GM12878 (cell line): ENCODE measurements around the gene ALDOB.

ENCODE experiments used
- CHD2 ChIP-seq: IDR thresholded peaks from 2 replicates; pipeline ENCODE4 v1.6.1; 2011; ENCODE audit warnings: low read depth, low read length, improper control_type of control experiment, borderline replicate concordance
- CREB1 ChIP-seq: IDR thresholded peaks from 2 replicates; pipeline ENCODE4 v1.6.1; 2012; ENCODE audit warnings: low read depth, mild to moderate bottlenecking, inconsistent platforms
- ETV6 ChIP-seq, 2 experiments: fragments of 450-650 bp in 1 of 2; IDR thresholded peaks in 1 of 2; conservative IDR thresholded peaks in 1 of 2; 2 replicates each; pipeline ENCODE4 v1.6.1; 2014; ENCODE audit warnings: antibody characterized with exemption in 1 of 2, borderline replicate concordance in 1 of 2, low read depth in 1 of 2, mild to moderate bottlenecking in 1 of 2, moderate library complexity in 1 of 2
- FOXM1 ChIP-seq: IDR thresholded peaks from 2 replicates; pipeline ENCODE4 v1.6.1; 2012; ENCODE audit warnings: low read depth, mild to moderate bottlenecking, inconsistent platforms, low read length, moderate library complexity
- NFXL1 ChIP-seq: fragments of 450-650 bp; IDR thresholded peaks from 2 replicates; pipeline ENCODE4 v1.6.1; 2017; ENCODE audit warnings: antibody characterized with exemption, mild to moderate bottlenecking, borderline replicate concordance
- NR2F1 ChIP-seq: fragments of 450-650 bp; conservative IDR thresholded peaks from 2 replicates; pipeline ENCODE4 v1.6.1; 2017; ENCODE audit warnings: mild to moderate bottlenecking
- POLR2A ChIP-seq: IDR thresholded peaks from 2 replicates; pipeline ENCODE4 v1.6.1; 2011; ENCODE audit warnings: low read depth, mild to moderate bottlenecking, low read length
- POLR2AphosphoS5 ChIP-seq: IDR thresholded peaks from 2 replicates; pipeline ENCODE4 v1.6.1; 2011; ENCODE audit warnings: mild to moderate bottlenecking, low read length, inconsistent platforms
- SMC3 ChIP-seq: IDR thresholded peaks from 2 replicates; pipeline ENCODE4 v1.6.1; 2011; ENCODE audit warnings: low read length, improper control_type of control experiment, borderline replicate concordance
- TF ChIP-seq, protein P1 (sequence below), 3 experiments: IDR thresholded peaks in 2 of 3; conservative IDR thresholded peaks in 1 of 3; 2 replicates each; pipeline ENCODE4 v1.5.1; 2011; ENCODE audit warnings: low read depth in 3 of 3, low read length in 3 of 3, mild to moderate bottlenecking in 3 of 3, control low read depth in 2 of 3, moderate library complexity in 2 of 3, inconsistent platforms in 1 of 3, mixed read lengths in 1 of 3; ENCODE audit not compliant: control insufficient read depth in 2 of 3, insufficient read depth in 1 of 3; ENCODE audit errors: extremely low read depth in 1 of 3
- TF ChIP-seq, protein P2 (sequence below): fragments of 450-650 bp; IDR thresholded peaks from 2 replicates; pipeline ENCODE4 v1.6.1; 2017; ENCODE audit warnings: antibody characterized with exemption, mild to moderate bottlenecking, moderate library complexity
- TF ChIP-seq, protein P3 (sequence below): IDR thresholded peaks from 2 replicates; pipeline ENCODE4 v1.6.1; 2011; ENCODE audit warnings: borderline replicate concordance, low read depth, mild to moderate bottlenecking, moderate library complexity, mixed read lengths, low read length; ENCODE audit not compliant: insufficient read depth; ENCODE audit errors: extremely low read length

DNA sequence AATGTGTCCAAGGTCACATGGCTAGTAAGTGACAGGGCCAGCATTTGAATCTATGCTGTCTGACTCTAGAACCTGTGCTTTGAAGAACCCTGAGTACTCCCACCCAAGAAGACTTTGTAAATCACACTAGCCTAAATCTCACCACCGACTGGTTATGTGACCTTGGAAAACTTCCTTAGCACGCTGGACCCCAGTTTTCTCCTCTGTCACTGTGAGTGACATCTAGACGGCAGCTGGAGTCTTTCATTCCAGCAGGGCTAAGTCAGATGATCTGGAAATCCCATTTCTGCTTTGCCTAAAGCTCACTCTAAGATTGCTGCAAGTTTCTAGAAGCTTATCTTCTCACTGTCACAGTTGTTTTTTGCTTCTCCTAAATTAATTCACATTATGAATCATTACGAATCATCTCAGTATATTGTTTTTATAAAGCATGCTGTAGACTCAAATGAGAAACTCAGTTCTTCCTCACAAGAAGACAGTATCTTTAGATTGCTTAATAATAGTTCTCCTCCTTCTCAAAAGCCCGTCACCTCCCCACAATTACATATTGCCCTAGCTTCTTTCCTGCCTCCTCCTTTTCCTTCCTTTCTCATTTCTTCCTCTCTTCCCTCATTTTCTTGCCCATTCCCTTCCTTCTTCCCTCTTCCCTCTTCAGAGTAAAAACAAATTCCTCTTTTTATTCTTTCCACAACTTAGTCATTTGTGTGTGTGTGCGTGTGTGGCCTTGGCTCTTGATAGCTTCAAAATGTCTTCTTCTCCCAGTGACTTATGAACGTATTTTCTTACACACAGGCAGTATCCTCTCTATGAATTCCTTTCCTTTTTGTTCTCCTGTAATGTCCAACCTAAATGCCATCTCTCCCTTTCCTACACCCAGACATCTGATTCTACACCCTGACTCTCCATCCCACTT lies 16.8 kb downstream of the ALDOB start:
- TF ChIP-seq, protein P1, sequence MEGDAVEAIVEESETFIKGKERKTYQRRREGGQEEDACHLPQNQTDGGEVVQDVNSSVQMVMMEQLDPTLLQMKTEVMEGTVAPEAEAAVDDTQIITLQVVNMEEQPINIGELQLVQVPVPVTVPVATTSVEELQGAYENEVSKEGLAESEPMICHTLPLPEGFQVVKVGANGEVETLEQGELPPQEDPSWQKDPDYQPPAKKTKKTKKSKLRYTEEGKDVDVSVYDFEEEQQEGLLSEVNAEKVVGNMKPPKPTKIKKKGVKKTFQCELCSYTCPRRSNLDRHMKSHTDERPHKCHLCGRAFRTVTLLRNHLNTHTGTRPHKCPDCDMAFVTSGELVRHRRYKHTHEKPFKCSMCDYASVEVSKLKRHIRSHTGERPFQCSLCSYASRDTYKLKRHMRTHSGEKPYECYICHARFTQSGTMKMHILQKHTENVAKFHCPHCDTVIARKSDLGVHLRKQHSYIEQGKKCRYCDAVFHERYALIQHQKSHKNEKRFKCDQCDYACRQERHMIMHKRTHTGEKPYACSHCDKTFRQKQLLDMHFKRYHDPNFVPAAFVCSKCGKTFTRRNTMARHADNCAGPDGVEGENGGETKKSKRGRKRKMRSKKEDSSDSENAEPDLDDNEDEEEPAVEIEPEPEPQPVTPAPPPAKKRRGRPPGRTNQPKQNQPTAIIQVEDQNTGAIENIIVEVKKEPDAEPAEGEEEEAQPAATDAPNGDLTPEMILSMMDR (IDR thresholded peaks at IDR 0.05 in 2 of 3, conservative IDR thresholded peaks at IDR 0.05 in 1 of 3; ENCODE audit: control insufficient read depth in 2 of 3, extremely low read depth in 1 of 3, insufficient read depth in 1 of 3, low read depth in 3 of 3, low read length in 3 of 3): no peak
- no peak for TF ChIP-seq POLR2A
- TF ChIP-seq, protein P2, sequence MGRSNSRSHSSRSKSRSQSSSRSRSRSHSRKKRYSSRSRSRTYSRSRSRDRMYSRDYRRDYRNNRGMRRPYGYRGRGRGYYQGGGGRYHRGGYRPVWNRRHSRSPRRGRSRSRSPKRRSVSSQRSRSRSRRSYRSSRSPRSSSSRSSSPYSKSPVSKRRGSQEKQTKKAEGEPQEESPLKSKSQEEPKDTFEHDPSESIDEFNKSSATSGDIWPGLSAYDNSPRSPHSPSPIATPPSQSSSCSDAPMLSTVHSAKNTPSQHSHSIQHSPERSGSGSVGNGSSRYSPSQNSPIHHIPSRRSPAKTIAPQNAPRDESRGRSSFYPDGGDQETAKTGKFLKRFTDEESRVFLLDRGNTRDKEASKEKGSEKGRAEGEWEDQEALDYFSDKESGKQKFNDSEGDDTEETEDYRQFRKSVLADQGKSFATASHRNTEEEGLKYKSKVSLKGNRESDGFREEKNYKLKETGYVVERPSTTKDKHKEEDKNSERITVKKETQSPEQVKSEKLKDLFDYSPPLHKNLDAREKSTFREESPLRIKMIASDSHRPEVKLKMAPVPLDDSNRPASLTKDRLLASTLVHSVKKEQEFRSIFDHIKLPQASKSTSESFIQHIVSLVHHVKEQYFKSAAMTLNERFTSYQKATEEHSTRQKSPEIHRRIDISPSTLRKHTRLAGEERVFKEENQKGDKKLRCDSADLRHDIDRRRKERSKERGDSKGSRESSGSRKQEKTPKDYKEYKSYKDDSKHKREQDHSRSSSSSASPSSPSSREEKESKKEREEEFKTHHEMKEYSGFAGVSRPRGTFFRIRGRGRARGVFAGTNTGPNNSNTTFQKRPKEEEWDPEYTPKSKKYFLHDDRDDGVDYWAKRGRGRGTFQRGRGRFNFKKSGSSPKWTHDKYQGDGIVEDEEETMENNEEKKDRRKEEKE: no peak
- no peak for TF ChIP-seq SMC3
- no peak for TF ChIP-seq FOXM1
- TF ChIP-seq ETV6 (conservative IDR thresholded peaks at IDR 0.05 in 1 of 2, IDR thresholded peaks at IDR 0.05 in 1 of 2; ENCODE audit: borderline replicate concordance in 1 of 2, low read depth in 1 of 2): no peak
- TF ChIP-seq, protein P3, sequence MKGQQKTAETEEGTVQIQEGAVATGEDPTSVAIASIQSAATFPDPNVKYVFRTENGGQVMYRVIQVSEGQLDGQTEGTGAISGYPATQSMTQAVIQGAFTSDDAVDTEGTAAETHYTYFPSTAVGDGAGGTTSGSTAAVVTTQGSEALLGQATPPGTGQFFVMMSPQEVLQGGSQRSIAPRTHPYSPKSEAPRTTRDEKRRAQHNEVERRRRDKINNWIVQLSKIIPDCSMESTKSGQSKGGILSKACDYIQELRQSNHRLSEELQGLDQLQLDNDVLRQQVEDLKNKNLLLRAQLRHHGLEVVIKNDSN: no peak
- no peak for TF ChIP-seq POLR2AphosphoS5
- no peak for TF ChIP-seq NR2F1
- no peak for TF ChIP-seq NFXL1
- no peak for TF ChIP-seq CHD2
- TF ChIP-seq CREB1: no peak
